Progenitor cell of endocrine pancreas (in vitro differentiated cells): ENCODE measurements around the gene PSMG3. TPM values are rescaled to one million over a fixed set of nuclear protein-coding genes. Genes with fewer than 3 reads are reported as not detected.
A peak's percentile ranks its signal among the peaks of the same experiment; 100 is the strongest.

Experiments
- DNase-seq: peaks from one replicate; pipeline ENCODE4 v3.0.0; 2021; ENCODE audit warnings: low spot score; ENCODE audit not compliant: unreplicated experiment
- H3K27ac Mint-ChIP-seq: 2 replicates; pipeline ENCODE4 v1.8.0; 2021; ENCODE audit warnings: mild to moderate bottlenecking, moderate library complexity, mixed read lengths
- H3K27me3 Mint-ChIP-seq: 2 replicates; pipeline ENCODE4 v1.8.0; 2021; ENCODE audit warnings: mixed read lengths
- H3K36me3 Mint-ChIP-seq: 2 replicates; pipeline ENCODE4 v1.8.0; 2022; ENCODE audit warnings: mixed read lengths; ENCODE audit not compliant: insufficient read depth
- H3K4me1 Mint-ChIP-seq: 2 replicates; pipeline ENCODE4 v1.8.0; 2021; ENCODE audit warnings: low read depth, mixed read lengths
- H3K4me3 Mint-ChIP-seq: 2 replicates; pipeline ENCODE4 v1.8.0; 2021; ENCODE audit warnings: low read depth, mild to moderate bottlenecking, moderate library complexity, mixed read lengths
- H3K9me3 Mint-ChIP-seq: 2 replicates; pipeline ENCODE4 v1.8.0; 2021; ENCODE audit warnings: low read depth, mixed read lengths
- total RNA-seq: library from RNA; stranded (reverse); gene quantifications from 2 replicates; pipeline ENCODE4 v1.2.1, GENCODE V29; 2021
- TF ChIP-seq, protein P1 (sequence below): fragments of 200-600 bp; sonication (generic); IDR thresholded peaks from one replicate; pipeline ENCODE4 v1.5.0; 2021; ENCODE audit warnings: antibody characterized with exemption, mild to moderate bottlenecking; ENCODE audit not compliant: unreplicated experiment

PSMG3 gene
- total RNA-seq, 1 donor from 2014 or later, result 29.1 TPM

- Mint-ChIP-seq H3K4me3 (no peak overlapping the region), H3K36me3 (peaks cover 1% of the 10 kb centered on the region), H3K9me3 (no peaks in the 10 kb centered on the region), H3K27ac (no peak overlapping the region), H3K4me1 (peaks cover 9% of the 10 kb centered on the region), H3K27me3 (no peaks in the 10 kb centered on the region)
- TF ChIP-seq, protein P1, sequence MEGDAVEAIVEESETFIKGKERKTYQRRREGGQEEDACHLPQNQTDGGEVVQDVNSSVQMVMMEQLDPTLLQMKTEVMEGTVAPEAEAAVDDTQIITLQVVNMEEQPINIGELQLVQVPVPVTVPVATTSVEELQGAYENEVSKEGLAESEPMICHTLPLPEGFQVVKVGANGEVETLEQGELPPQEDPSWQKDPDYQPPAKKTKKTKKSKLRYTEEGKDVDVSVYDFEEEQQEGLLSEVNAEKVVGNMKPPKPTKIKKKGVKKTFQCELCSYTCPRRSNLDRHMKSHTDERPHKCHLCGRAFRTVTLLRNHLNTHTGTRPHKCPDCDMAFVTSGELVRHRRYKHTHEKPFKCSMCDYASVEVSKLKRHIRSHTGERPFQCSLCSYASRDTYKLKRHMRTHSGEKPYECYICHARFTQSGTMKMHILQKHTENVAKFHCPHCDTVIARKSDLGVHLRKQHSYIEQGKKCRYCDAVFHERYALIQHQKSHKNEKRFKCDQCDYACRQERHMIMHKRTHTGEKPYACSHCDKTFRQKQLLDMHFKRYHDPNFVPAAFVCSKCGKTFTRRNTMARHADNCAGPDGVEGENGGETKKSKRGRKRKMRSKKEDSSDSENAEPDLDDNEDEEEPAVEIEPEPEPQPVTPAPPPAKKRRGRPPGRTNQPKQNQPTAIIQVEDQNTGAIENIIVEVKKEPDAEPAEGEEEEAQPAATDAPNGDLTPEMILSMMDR, result no peak
- DNase-seq, result no peak
Observed at GRCh38 chr7:1540776-1541271, 29.0 kb downstream of the PSMG3 start.

GRCh38 chr7:1539882-1540775, 29.7 kb downstream of the PSMG3 start:
- Mint-ChIP-seq H3K9me3 (no peaks in the 10 kb centered on the region), H3K27me3 (no peaks in the 10 kb centered on the region), H3K27ac (no peak overlapping the region), H3K4me3 (no peak overlapping the region), H3K36me3 (peaks cover 1% of the 10 kb centered on the region), H3K4me1 (peaks cover 9% of the 10 kb centered on the region)
- DNase-seq, result no peak
- TF ChIP-seq, protein P1, result no peak

GRCh38 chr7:1539181-1539881, 30.5 kb downstream of the PSMG3 start:
- H3K36me3 Mint-ChIP-seq, result peaks cover 1% of the 10 kb centered on the region
- H3K4me1 Mint-ChIP-seq, result peaks cover 14% of the 10 kb centered on the region
- peak overlapping the region; percentile 85 for H3K27ac Mint-ChIP-seq
- no peaks in the 10 kb centered on the region for H3K9me3 Mint-ChIP-seq
- TF ChIP-seq, protein P1, result no peak
- no peaks in the 10 kb centered on the region for H3K27me3 Mint-ChIP-seq
- H3K4me3 Mint-ChIP-seq, result no peak overlapping the region
- no peak for DNase-seq

DNA sequence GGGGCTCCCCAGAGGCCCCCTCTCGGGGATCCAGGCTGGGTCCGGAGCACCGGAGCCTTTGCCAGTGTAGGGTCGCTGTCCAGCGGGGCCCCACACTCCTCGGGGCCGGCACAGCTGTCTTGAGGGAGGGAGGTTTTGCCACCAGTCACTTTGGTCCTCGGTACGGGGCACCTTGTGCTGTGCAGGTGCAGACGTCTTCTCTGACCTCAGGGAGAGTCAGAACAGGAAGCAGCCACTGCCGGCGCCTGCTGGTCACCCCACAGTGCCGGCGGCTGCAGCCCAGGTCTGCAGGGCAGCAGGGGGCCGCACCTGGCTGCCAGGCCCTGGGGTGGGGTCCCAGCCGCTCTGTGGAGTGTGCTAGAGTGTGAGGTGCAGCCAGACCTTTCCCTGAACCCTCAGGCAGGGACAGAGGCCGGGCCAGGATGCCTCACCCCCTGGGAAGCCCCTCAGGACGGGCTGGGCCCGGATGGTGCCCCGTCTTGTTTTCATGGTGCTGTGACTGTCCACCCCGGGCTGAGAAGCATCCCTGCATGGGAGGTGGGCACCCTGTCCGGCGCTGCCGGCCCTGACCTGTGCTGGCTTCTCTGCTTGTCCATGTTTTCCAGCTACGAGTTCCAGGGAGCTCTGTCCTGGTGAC, 31.2 kb downstream of the PSMG3 start:
- Mint-ChIP-seq H3K27ac (peak overlapping the region; percentile 85), H3K27me3 (no peaks in the 10 kb centered on the region), H3K36me3 (peaks cover 1% of the 10 kb centered on the region), H3K4me1 (peaks cover 14% of the 10 kb centered on the region), H3K4me3 (no peak overlapping the region), H3K9me3 (no peaks in the 10 kb centered on the region)
- TF ChIP-seq, protein P1, result no peak
- no peak for DNase-seq
